K562 (cell line): ENCODE measurements around the gene PIP4K2A.

Experiments
- CAMTA2 ChIP-seq: fragments of 250-450 bp; sonication (Bioruptor Pico); conservative IDR thresholded peaks from 2 replicates; pipeline ENCODE4 v1.5.1; 2022
- RFX5 ChIP-seq: IDR thresholded peaks from 2 replicates; pipeline ENCODE4 v1.6.1; 2011; ENCODE audit warnings: low read depth, mild to moderate bottlenecking, improper control_type of control experiment, low read length
- ZNF133 ChIP-seq: fragments of 250-450 bp; sonication (Bioruptor Pico); IDR thresholded peaks from 2 replicates; pipeline ENCODE4 v1.4.0; 2020; ENCODE audit warnings: mild to moderate bottlenecking
- TF ChIP-seq, protein P1 (sequence below): fragments of 450-650 bp; IDR thresholded peaks from 2 replicates; pipeline ENCODE4 v1.6.1; 2016

DNA sequence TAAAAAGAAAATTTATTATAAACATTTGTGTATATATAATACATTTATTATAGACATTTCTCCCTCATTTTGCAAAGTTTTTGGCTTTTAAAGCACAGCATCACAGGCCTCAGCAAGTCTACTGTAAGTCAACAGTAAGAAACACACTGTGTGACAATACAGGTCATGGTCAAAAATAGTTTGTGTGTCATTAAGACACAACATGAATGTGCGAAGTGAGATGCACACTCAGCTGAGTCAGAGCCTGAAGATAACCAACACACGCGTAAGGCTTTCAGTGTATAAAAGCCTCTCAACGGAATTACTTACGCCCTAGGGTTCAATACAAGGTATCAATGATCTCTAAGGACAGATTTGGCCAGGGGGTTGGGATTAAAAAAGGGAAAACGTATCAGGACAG lies 157.6 kb downstream of the PIP4K2A start:
- TF ChIP-seq, protein P1, sequence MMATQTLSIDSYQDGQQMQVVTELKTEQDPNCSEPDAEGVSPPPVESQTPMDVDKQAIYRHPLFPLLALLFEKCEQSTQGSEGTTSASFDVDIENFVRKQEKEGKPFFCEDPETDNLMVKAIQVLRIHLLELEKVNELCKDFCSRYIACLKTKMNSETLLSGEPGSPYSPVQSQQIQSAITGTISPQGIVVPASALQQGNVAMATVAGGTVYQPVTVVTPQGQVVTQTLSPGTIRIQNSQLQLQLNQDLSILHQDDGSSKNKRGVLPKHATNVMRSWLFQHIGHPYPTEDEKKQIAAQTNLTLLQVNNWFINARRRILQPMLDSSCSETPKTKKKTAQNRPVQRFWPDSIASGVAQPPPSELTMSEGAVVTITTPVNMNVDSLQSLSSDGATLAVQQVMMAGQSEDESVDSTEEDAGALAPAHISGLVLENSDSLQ = no peak
- TF ChIP-seq RFX5 (no peak), ZNF133 (CRISPR knock-in tag) (no peak), CAMTA2 (CRISPR knock-in tag) (no peak)
